Keratinocyte (primary cell): Measurements from ENCODE around the gene SKIL. TPM values are rescaled to one million over a fixed set of nuclear protein-coding genes. Genes with fewer than 3 reads are reported as not detected.

Source experiments
- DNase-seq: peaks from one replicate; pipeline ENCODE4 v3.0.0-alpha.2; 2011; ENCODE audit warnings: low read depth, missing footprints, low spot score
- FAIRE-seq: peaks from 2 replicates; lab custom pipeline; 2011; peaks lifted over from hg19 to GRCh38; lab: Jason Lieb, UNC
- H2AFZ ChIP-seq: 2 replicates; pipeline ENCODE4 v1.6.0; 2012; ENCODE audit warnings: low read length, control low read depth, inconsistent platforms; ENCODE audit not compliant: control insufficient read depth
- H3K27ac ChIP-seq: 2 replicates; pipeline ENCODE4 v1.5.1; 2011; ENCODE audit warnings: low read length; ENCODE audit not compliant: control insufficient read depth, insufficient read depth
- H3K27me3 ChIP-seq: 3 replicates; pipeline ENCODE4 v1.6.0; 2011; ENCODE audit warnings: low read length; ENCODE audit not compliant: control insufficient read depth, insufficient read depth; ENCODE audit errors: extremely low read depth
- H3K36me3 ChIP-seq, 2 experiments: 2 replicates in 1 of 2; 3 replicates in 1 of 2; pipeline ENCODE4 v1.5.1; 2011; ENCODE audit warnings: low read length in 2 of 2, mild to moderate bottlenecking in 1 of 2; ENCODE audit not compliant: control insufficient read depth in 2 of 2, insufficient read depth in 2 of 2; ENCODE audit errors: extremely low read depth in 1 of 2
- H3K4me1 ChIP-seq: 3 replicates; pipeline ENCODE4 v1.5.1; 2011; ENCODE audit warnings: low read length; ENCODE audit not compliant: control insufficient read depth, insufficient read depth; ENCODE audit errors: extremely low read depth
- H3K4me2 ChIP-seq: 3 replicates; pipeline ENCODE4 v1.6.0; 2011; ENCODE audit warnings: low read depth, low read length; ENCODE audit not compliant: control insufficient read depth, insufficient read depth; ENCODE audit errors: extremely low read depth
- H3K4me3 ChIP-seq, 3 experiments: fragments of 200-600 bp in 1 of 3; sonication (generic) in 1 of 3; 2 replicates in 2 of 3; 3 replicates in 1 of 3; pipeline ENCODE4 v1.5.1; 2011 to 2016; ENCODE audit warnings: low read length in 3 of 3, mild to moderate bottlenecking in 3 of 3, control low read depth in 2 of 3, inconsistent platforms in 1 of 3, low read depth in 1 of 3, mixed read lengths in 1 of 3, mixed run types in 1 of 3, moderate library complexity in 1 of 3; ENCODE audit not compliant: control insufficient read depth in 2 of 3, insufficient read depth in 2 of 3; ENCODE audit errors: extremely low read depth in 1 of 3
- H3K79me2 ChIP-seq: 2 replicates; pipeline ENCODE4 v1.6.0; 2012; ENCODE audit warnings: low read length; ENCODE audit not compliant: control insufficient read depth, insufficient read depth
- H3K9ac ChIP-seq: 3 replicates; pipeline ENCODE4 v1.6.0; 2011; ENCODE audit warnings: low read length; ENCODE audit not compliant: control insufficient read depth, insufficient read depth; ENCODE audit errors: extremely low read depth
- H3K9me1 ChIP-seq: 3 replicates; pipeline ENCODE4 v1.6.0; 2011; ENCODE audit warnings: low read length; ENCODE audit not compliant: control insufficient read depth, insufficient read depth; ENCODE audit errors: extremely low read depth
- H3K9me3 ChIP-seq: 2 replicates; pipeline ENCODE4 v1.5.1; 2012; ENCODE audit warnings: low read depth, low read length; ENCODE audit not compliant: control insufficient read depth
- H4K20me1 ChIP-seq: 3 replicates; pipeline ENCODE4 v1.6.0; 2011; ENCODE audit warnings: low read length; ENCODE audit not compliant: control insufficient read depth, insufficient read depth; ENCODE audit errors: extremely low read depth
- EZH2 ChIP-seq: IDR thresholded peaks from one replicate; pipeline ENCODE4 v1.6.1; 2012; ENCODE audit warnings: inconsistent platforms, mild to moderate bottlenecking, low read length, moderate library complexity
- dilution Hi-C: fragments of 300-500 bp; cut with MboI; formaldehyde crosslinking; loops from one replicate; pipeline ENCODE4 v1.7.0; 2020; ENCODE audit warnings: low sequenced_read_pairs; ENCODE audit not compliant: extremely low pct_ligation_motif_present
- polyA plus RNA-seq, 5 experiments: library from polyadenylated mRNA; depleted of rRNA in 3 of 5; stranded (reverse) in 3 of 5; stranded (forward) in 1 of 5; unstranded in 1 of 5; fragments of >200 nt; gene quantifications; 1 replicate in 1 of 5; 2 replicates in 3 of 5; 3 replicates in 1 of 5; pipeline versions ENCODE4 v1.2.1 to v1.2.3, GENCODE V29; 2011 to 2012; ENCODE audit warnings: missing spikeins in 2 of 5, low read depth in 1 of 5, low replicate concordance in 1 of 5
- TF ChIP-seq, protein P1 (sequence below), 3 experiments: IDR thresholded peaks in 1 of 3; conservative IDR thresholded peaks in 1 of 3; optimal IDR thresholded peaks in 1 of 3; 2 replicates in 2 of 3; 3 replicates in 1 of 3; pipeline versions ENCODE3 to v1.5.1; 2011; ENCODE audit warnings: low read length in 3 of 3, mild to moderate bottlenecking in 3 of 3, moderate library complexity in 2 of 3, control low read depth in 1 of 3, inconsistent platforms in 1 of 3; ENCODE audit not compliant: insufficient read depth in 2 of 3; ENCODE audit errors: extremely low read depth in 1 of 3

Gene SKIL
- polyA plus RNA-seq, 1 donor (not counting 4 experiments of a cell fraction or from before 2014, with no cell fraction given): 11.0 TPM

DNA sequence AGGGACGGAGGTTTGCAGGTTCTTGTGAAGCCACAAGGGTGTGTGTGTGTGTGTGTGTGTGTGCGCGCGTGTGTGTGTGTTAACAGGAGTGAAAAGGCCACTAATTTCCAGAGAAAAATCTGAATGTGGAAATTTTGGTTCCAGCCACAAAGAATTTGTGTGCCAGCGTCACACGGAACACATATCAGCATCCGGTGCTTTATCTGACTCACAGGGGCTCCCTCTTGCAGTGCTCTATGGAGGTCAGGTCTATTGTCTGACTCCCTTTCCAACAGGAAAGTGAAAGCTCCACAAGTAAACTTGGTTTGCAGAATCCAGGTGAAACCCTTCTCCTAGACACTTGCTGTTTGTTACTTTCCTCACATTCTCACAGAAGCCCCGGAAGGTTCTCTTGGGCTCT lies 67.4 kb downstream of the SKIL start:
- Histone ChIP-seq H3K27ac (no peak overlapping the region), H3K9me3 (no peaks in the 10 kb centered on the region), H3K27me3 (peaks cover 8% of the 10 kb centered on the region), H3K36me3 (no peaks in the 10 kb centered on the region), H3K79me2 (no peaks in the 10 kb centered on the region), H2AFZ (no peak overlapping the region), H3K9me1 (no peaks in the 10 kb centered on the region), H3K9ac (no peak overlapping the region), H3K4me1 (no peaks in the 10 kb centered on the region), H4K20me1 (no peaks in the 10 kb centered on the region), H3K4me3 (no peak overlapping the region), H3K4me2 (no peak overlapping the region)
- dilution Hi-C loops: loop anchor here (10.0 kb wide), 1 partner anchor 430 kb away; no protein-coding TSS in a partner anchor
- TF ChIP-seq EZH2: no peak
- TF ChIP-seq, protein P1, sequence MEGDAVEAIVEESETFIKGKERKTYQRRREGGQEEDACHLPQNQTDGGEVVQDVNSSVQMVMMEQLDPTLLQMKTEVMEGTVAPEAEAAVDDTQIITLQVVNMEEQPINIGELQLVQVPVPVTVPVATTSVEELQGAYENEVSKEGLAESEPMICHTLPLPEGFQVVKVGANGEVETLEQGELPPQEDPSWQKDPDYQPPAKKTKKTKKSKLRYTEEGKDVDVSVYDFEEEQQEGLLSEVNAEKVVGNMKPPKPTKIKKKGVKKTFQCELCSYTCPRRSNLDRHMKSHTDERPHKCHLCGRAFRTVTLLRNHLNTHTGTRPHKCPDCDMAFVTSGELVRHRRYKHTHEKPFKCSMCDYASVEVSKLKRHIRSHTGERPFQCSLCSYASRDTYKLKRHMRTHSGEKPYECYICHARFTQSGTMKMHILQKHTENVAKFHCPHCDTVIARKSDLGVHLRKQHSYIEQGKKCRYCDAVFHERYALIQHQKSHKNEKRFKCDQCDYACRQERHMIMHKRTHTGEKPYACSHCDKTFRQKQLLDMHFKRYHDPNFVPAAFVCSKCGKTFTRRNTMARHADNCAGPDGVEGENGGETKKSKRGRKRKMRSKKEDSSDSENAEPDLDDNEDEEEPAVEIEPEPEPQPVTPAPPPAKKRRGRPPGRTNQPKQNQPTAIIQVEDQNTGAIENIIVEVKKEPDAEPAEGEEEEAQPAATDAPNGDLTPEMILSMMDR (optimal IDR thresholded peaks at IDR 0.05 in 1 of 3, IDR thresholded peaks at IDR 0.05 in 1 of 3, conservative IDR thresholded peaks at IDR 0.05 in 1 of 3; ENCODE audit: extremely low read depth in 1 of 3, insufficient read depth in 2 of 3, low read length in 3 of 3): no peak
- no peak for FAIRE-seq
- no peak for DNase-seq

DNA sequence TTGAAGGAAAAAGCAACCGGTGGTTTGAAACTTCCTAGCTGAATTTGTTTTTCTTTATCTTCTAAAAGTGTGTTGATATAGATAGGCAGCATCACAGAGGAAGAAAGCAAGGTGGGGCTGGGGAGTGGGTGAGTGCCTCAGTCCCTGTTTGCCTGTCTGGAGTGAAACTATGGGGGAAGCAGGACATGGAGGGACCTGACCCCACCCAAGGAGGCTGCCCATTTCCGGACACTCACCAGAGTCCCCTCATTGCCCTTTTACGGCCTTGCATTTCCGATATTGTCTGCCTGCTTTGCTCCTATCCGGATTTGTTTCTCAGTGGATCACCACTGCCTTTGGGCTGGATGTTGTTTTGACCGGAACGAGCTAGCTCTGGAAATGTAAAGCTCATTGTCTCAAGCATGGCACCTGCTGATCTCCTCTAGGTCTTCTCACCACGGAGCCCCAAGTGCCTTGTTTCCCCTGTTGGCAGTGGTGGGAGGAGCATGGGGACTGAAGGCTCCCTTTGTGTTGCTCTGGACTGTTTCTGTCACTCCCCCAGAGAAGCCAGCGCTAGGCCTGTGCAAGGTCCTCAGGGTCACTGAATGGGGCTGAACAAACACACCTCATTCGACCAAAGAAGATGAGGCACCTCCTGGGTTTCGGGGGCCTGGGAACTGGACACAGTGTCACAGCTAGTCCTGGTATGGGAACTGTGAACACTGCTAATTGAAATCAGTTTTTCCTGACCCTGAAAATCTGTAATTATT lies 68.2 kb downstream of the SKIL start:
- TF ChIP-seq, protein P1 (optimal IDR thresholded peaks at IDR 0.05 in 1 of 3, IDR thresholded peaks at IDR 0.05 in 1 of 3, conservative IDR thresholded peaks at IDR 0.05 in 1 of 3; ENCODE audit: extremely low read depth in 1 of 3, insufficient read depth in 2 of 3, low read length in 3 of 3): no peak
- TF ChIP-seq EZH2: no peak
- FAIRE-seq (no peak), DNase-seq (no peak)
- no peak overlapping the region for H2AFZ ChIP-seq
- no peaks in the 10 kb centered on the region for H3K4me1 ChIP-seq
- H3K4me2 ChIP-seq: no peak overlapping the region
- H3K4me3 ChIP-seq: no peak overlapping the region
- H3K27me3 ChIP-seq: no peaks in the 10 kb centered on the region
- H3K27ac ChIP-seq: no peak overlapping the region
- H3K9ac ChIP-seq: no peak overlapping the region
- dilution Hi-C loops: loop anchor here (10.0 kb wide), 1 partner anchor 429 kb away; no protein-coding TSS in a partner anchor
- no peaks in the 10 kb centered on the region for H3K79me2 ChIP-seq
- H4K20me1 ChIP-seq: no peaks in the 10 kb centered on the region
- H3K9me3 ChIP-seq: no peaks in the 10 kb centered on the region
- H3K36me3 ChIP-seq: no peaks in the 10 kb centered on the region
- no peaks in the 10 kb centered on the region for H3K9me1 ChIP-seq
